ENCODE measurements around the gene OR5H6.

DNA sequence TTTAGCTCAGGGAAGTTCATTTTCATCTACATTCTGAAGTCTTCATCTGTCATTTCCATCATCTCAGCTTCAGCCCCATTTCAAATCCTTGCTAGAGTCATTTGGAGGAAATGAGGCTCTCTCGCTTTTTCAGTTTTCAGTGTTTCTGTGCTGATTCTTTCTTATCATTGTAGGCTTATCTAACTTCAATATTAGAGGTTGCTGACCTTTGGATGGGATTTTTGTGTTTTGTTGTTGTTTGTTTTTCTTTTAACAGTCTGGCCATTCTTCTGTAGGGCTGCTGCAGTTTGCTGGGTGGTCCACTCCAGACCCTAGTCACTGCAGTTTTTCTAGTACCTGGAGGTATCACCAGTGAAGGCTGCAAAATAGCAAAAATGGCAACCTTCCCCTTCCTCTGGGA is 26.9 kb downstream of the OR5H6 start:
- TF ChIP-seq, protein P1, sequence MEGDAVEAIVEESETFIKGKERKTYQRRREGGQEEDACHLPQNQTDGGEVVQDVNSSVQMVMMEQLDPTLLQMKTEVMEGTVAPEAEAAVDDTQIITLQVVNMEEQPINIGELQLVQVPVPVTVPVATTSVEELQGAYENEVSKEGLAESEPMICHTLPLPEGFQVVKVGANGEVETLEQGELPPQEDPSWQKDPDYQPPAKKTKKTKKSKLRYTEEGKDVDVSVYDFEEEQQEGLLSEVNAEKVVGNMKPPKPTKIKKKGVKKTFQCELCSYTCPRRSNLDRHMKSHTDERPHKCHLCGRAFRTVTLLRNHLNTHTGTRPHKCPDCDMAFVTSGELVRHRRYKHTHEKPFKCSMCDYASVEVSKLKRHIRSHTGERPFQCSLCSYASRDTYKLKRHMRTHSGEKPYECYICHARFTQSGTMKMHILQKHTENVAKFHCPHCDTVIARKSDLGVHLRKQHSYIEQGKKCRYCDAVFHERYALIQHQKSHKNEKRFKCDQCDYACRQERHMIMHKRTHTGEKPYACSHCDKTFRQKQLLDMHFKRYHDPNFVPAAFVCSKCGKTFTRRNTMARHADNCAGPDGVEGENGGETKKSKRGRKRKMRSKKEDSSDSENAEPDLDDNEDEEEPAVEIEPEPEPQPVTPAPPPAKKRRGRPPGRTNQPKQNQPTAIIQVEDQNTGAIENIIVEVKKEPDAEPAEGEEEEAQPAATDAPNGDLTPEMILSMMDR (IDR thresholded peaks at IDR 0.05): no peak
- no peak for TF ChIP-seq EZH2 (IDR thresholded peaks at IDR 0.05)
